Naive B cell (primary cell): ENCODE data around the gene DIP2B. TPM values are rescaled to one million over a fixed set of nuclear protein-coding genes. Genes with fewer than 3 reads are reported as not detected.

ENCODE experiments used
- ATAC-seq, 2 donors: fragments of 150-1000 bp; cut with Tn5 transposase; 2 replicates each; pipeline ENCODE4 v1.10.0; 2021; ENCODE audit warnings: low read depth in 2 of 2, mild to moderate bottlenecking in 2 of 2, moderate library complexity in 2 of 2
- DNase-seq: peaks from one replicate; pipeline ENCODE4 v3.0.0; 2022
- H3K27ac Mint-ChIP-seq, 6 donors: one replicate each; pipeline ENCODE4 v1.8.0; 2020 to 2022; ENCODE audit warnings: mild to moderate bottlenecking in 6 of 6, mixed read lengths in 6 of 6, moderate library complexity in 5 of 6, inconsistent platforms in 2 of 6
- H3K27me3 Mint-ChIP-seq, 3 donors: one replicate each; pipeline ENCODE4 v1.8.0; 2021 to 2022; ENCODE audit warnings: mixed read lengths in 3 of 3, mild to moderate bottlenecking in 1 of 3
- H3K36me3 Mint-ChIP-seq, 2 donors: one replicate each; pipeline ENCODE4 v1.8.0; 2020 to 2022; ENCODE audit warnings: mixed read lengths in 2 of 2, inconsistent platforms in 1 of 2, mild to moderate bottlenecking in 1 of 2
- H3K4me1 Mint-ChIP-seq, 3 donors: one replicate each; pipeline ENCODE4 v1.8.0; 2020 to 2022; ENCODE audit warnings: mixed read lengths in 3 of 3, inconsistent platforms in 1 of 3, mild to moderate bottlenecking in 1 of 3, moderate library complexity in 1 of 3
- H3K4me3 Mint-ChIP-seq, 8 donors: one replicate each; pipeline ENCODE4 v1.8.0; 2020 to 2022; ENCODE audit warnings: mild to moderate bottlenecking in 8 of 8, mixed read lengths in 8 of 8, moderate library complexity in 8 of 8, inconsistent platforms in 2 of 8
- H3K9me3 Mint-ChIP-seq, 7 donors: one replicate each; pipeline ENCODE4 v1.8.0; 2020 to 2022; ENCODE audit warnings: mixed read lengths in 7 of 7, mild to moderate bottlenecking in 5 of 7, inconsistent platforms in 2 of 7, moderate library complexity in 1 of 7
- polyA plus RNA-seq, 6 donors: library from polyadenylated mRNA; unstranded; fragments of 300-500 nt; fragmentation: Illumina TruSeq; gene quantifications; one replicate each; pipeline ENCODE4 v1.2.3, GENCODE V29; 2021; ENCODE audit warnings: low read depth in 6 of 6

DIP2B gene
- polyA plus RNA-seq, 6 donors from 2014 or later = 13.4 to 26.7 (median 18.1) TPM

- no peak overlapping the region for H3K4me3 Mint-ChIP-seq
- no peak for ATAC-seq
Observed at GRCh38 chr12:50787618-50788017, 282.8 kb downstream of the DIP2B start.

GRCh38 chr12:50788561-50788960, 283.8 kb downstream of the DIP2B start:
- Mint-ChIP-seq H3K9me3 (peaks cover 4 to 22% (median 8%) of the 10 kb centered on the region in 7 donors), H3K27ac (no peak overlapping the region), H3K36me3 (peaks cover 27 to 34% of the 10 kb centered on the region in 2 donors), H3K27me3 (no peaks in the 10 kb centered on the region), H3K4me1 (peaks cover 8 to 20% (median 14%) of the 10 kb centered on the region in 3 donors), H3K4me3 (no peak overlapping the region)
- DNase-seq (no peak), ATAC-seq (no peak)

More at GRCh38 chr12:50787618-50788017, 282.8 kb downstream of the DIP2B start:
- no peak for DNase-seq
- peaks cover 4 to 22% (median 8%) of the 10 kb centered on the region in 7 donors for H3K9me3 Mint-ChIP-seq
- peaks cover 27 to 34% of the 10 kb centered on the region in 2 donors for H3K36me3 Mint-ChIP-seq
- H3K27ac Mint-ChIP-seq = peak overlapping the region in 1 of 6 donors; percentile 1
- H3K27me3 Mint-ChIP-seq = no peaks in the 10 kb centered on the region
- peaks cover 8 to 20% (median 14%) of the 10 kb centered on the region in 3 donors for H3K4me1 Mint-ChIP-seq

- peaks cover 27 to 29% of the 10 kb centered on the region in 2 donors for H3K36me3 Mint-ChIP-seq
- H3K9me3 Mint-ChIP-seq = peaks cover 4 to 22% (median 8%) of the 10 kb centered on the region in 7 donors
- no peaks in the 10 kb centered on the region for H3K27me3 Mint-ChIP-seq
- H3K4me1 Mint-ChIP-seq = peaks cover 8 to 21% (median 16%) of the 10 kb centered on the region in 3 donors
- H3K27ac Mint-ChIP-seq = peak overlapping the region in 1 of 6 donors; percentile 56
- ATAC-seq (no peak), DNase-seq (no peak)
- no peak overlapping the region for H3K4me3 Mint-ChIP-seq
Observed at GRCh38 chr12:50790081-50790480, 285.3 kb downstream of the DIP2B start.

Other genes starting within 250 kb of the DIP2B start
- gene LIMA1, start 221.5 kb upstream of the DIP2B start, polyA plus RNA-seq = 1 to 10 TPM in 4 of 6 donors, under 1 TPM in 2; 0.48 to 2.1 (median 1.5) TPM
- under 1 TPM in 1 of 6 donors, not detected in 5; 0.15 TPM for gene FAM186A, start 108.4 kb upstream of the DIP2B start, polyA plus RNA-seq
- 10 to 100 TPM; 16.1 to 32.6 (median 20.3) TPM for gene LARP4, start 104.1 kb upstream of the DIP2B start, polyA plus RNA-seq